GM21390 (cell line): ENCODE results near the gene LRCOL1.

Experiments
- ATAC-seq: cut with Tn5 transposase; IDR thresholded peaks from one replicate; pipeline ENCODE4 v1.9.1; 2021; ENCODE audit not compliant: unreplicated experiment

The LRCOL1 gene

GRCh38 chr12:132610051-132610759 is at the start of gene LRCOL1:
TSS of gene LRCOL1 (minus strand) at chr12:132610582. CDS start at chr12:132606251, 4,331 bp downstream.
- ATAC-seq, result no peak

DNA sequence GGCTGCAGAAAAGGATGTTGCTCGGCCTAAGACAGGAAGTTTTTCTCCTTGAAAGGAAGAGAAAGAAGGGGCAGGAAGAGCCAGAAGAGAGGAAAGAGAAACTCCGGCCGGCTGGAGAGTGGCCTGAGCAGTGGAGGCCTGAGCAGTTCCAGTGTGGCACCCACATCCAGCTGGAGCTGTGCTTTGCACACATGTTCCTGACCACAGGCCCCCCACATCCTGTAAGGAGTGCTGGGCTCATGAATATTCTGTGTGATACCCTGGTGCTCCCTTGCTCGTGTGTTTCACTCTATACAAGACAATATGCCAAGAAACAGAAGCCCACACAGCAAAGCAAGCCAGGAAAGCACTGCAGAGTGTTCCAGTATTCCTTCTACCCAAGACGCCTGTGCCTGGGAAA is 49.7 kb upstream of the LRCOL1 start:
- no peak for ATAC-seq

GRCh38 chr12:132659146-132659545 is 48.8 kb upstream of the LRCOL1 start:
- no peak for ATAC-seq

- ATAC-seq, result no peak
Measured at GRCh38 chr12:132658149-132658894, 47.9 kb upstream of the LRCOL1 start.

GRCh38 chr12:132657004-132657727 is 46.8 kb upstream of the LRCOL1 start:
- no peak for ATAC-seq

GRCh38 chr12:132653567-132654290 is 43.3 kb upstream of the LRCOL1 start:
- ATAC-seq, result no peak

- no peak for ATAC-seq
Measured at GRCh38 chr12:132651444-132652100, 41.2 kb upstream of the LRCOL1 start.

DNA sequence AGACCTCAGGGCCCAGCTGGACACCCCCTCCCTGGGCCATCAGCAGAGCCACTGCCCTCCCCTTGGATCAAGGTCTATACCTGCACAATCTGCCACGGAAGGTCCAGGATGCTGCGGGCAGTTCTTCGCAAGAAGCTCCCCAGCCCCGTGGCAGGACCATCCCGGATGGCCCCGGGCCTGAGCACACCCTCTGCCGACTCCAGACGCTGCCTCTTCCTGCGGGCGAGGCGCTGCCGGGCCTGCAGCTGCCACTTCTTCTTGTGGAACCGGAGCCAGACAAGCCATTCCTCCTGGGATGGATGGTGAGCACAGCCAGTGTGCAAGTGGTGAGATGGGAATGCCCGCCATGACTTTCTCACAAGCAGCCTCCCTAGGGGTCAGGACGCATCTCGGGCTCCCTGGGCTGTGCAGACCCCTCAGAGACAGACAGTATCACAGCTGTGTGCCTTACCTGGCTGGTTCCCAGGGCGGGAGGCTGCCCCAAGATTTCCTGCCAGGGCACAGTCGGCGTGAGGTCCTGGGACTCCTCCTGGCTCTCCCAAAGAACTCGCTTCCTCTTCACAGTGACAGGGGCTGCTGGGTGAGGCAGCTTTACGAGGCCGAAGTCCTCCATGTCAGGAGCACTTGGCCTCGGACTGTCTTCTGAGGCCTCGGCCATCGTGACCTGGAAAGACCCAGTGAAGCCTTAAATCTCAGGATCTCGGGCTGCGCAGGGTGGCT is 39.0 kb upstream of the LRCOL1 start:
- no peak for ATAC-seq

- no peak for ATAC-seq
Measured at GRCh38 chr12:132648616-132649225, 38.3 kb upstream of the LRCOL1 start.

- no peak for ATAC-seq
Measured at GRCh38 chr12:132647858-132648257, 37.5 kb upstream of the LRCOL1 start.

DNA sequence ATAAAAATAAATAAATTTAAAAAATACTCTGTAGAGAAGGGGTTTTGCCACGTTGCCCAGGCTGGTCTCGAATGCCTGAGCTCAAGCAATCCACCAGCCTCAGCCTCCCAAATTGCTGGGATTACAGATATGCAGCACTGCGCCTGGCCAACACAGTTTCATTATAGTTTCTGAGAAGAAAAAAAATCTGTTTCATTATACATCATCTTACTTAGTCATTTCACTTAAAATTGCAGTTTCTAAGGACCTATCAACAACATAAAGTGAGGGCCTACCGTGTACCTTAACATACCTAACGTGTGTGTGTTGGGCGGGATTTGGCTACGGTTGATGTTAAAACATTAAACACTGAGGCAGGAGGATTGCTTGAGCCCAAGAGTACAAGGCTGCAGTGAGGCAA is 36.5 kb upstream of the LRCOL1 start:
- ATAC-seq, result no peak

DNA sequence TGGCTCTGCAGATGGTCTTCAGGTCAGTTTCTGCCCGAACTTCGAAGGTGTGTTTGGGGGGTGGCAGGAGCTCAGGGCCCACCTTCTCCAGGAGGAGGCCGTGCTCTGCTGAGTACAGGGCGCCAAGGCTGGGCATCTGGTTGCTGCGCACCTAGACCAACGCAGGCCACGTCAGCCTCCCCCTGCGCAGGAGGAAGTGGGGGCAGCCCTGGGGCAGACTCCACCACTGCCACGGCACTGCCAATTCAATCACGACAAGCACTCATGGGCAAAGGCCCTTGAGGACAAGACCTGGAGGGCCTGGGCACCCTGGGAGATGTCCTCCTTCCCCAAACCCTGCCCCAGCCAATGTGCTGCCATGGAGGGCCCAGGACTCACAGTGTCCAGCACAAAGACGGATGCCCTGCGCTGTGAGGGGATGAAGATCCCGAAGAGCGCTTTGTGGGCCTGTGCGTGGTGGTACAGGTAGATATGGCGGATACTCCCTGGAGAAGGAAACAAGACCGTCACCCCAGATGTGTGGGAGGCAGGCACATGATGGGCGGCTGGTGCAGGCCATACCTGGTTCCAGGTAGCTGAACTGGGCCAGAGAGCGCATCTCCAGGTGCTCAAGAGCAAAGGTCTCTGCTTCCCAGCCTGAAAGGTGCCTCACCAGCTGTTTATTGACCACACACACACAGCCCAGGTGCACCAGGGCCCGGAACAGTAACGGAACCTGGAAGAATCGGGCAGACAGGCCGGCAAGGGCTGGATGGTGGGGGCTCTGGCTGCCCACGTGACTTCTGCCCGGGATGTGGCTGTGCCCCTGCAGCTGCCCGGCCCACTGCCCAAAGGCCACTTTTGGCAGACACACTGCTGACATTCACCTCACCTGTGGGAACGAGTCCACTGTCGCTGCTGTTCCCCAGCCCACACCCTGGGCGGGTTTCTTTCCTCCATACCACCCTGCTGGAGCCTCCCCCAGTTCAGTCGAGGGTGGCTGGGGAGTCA is 32.8 kb upstream of the LRCOL1 start:
- no peak for ATAC-seq

- ATAC-seq, result no peak
Measured at GRCh38 chr12:132641811-132642650, 31.6 kb upstream of the LRCOL1 start.

DNA sequence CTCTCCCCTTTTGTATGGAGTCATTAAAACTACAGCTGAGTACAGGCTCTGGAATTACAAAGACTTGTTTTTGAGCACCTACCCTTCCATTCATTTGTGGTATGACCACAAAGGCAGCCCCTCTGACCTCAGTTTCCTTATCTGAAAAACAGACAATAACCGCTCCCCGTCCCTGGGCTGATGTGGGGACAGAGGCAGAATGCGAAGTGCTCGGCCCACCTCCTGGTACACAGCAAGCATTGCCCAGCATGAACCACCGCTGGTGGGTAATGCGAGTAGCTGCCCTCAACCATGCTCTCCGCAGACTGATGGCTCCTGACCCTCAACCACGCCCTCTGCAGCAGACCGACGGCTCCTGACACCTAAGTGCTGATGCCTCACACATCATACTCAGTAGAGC is 30.6 kb upstream of the LRCOL1 start:
- no peak for ATAC-seq

DNA sequence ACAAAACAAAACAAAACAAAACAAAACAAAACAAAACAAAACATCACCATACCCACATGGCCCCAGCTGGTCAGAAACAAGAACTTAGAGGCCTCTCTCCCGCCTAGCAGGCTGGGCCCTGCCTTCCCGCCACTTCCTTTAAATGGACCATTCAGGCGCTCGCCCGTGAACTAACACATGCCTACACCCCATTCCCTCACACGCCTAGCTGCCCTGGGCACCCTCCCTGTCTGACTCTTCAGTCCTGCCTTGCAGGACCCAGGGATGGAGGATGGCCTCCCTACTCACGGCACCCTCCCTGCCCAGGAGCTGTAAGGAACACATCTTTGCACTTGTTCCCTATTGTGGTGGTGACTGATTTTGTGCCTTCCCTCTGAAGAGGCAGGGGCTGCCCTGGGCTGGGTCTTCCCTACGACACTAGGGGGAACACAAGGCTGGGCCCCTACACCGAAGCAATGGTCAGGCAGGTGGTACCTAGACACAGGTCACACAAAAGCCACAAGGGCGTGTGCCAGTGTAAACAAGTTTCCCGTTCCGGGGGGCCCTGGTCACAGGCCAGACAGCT is 29.7 kb upstream of the LRCOL1 start:
- no peak for ATAC-seq

GRCh38 chr12:132638541-132639408 is 28.4 kb upstream of the LRCOL1 start:
- ATAC-seq, result no peak
